Renal pelvis (tissue), 4 donors: Measurements from ENCODE around the gene GPR55. TPM values are rescaled to one million over a fixed set of nuclear protein-coding genes. Genes with fewer than 3 reads are reported as not detected.
A peak's percentile ranks its signal among the peaks of the same experiment; 100 is the strongest.

Source experiments
- DNase-seq: peaks from one replicate; pipeline ENCODE4 v3.0.0-alpha.2; 2013
- polyA plus RNA-seq, 3 donors: library from polyadenylated mRNA; unstranded; fragments of 120-200 nt; gene quantifications; one replicate each; pipeline ENCODE4 v1.2.1, GENCODE V29; 2013; ENCODE audit not compliant: insufficient read length in 3 of 3

GPR55 gene
- polyA plus RNA-seq, 3 donors, result 0.18 to 0.19 (median 0.18) TPM

DNA sequence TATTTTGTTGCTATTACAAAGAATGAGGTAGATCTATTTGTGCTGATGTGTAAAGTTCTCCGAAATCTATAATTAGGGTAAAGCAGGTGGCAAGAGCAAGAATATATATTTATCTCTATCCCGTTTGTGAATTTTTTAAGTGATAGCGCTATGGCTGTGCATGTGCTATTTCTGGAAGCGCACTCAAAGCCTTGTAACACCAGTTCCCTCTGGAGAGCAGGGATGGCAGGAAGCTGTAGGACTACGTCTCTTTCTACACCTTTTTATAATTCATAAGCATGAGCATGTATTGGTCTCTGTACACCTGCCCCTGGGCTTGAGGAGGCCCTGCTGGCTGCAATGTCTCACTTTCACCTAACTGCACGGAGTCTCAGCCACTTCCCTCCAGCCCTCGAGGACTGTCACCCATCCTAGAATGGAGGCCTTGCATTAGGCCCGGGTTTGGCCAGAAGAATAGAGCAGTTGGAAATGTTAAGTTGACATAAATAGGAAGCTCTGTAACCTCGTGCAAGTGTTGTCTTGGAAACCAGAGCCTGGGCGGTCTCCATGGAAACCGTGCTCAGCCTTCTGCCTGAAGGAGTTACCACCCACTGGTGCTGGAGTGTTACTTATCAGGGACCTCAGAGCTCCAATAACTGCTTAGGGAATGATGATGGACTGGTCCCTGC, 39.4 kb downstream of the GPR55 start:
- peak; percentile 86 for DNase-seq

DNA sequence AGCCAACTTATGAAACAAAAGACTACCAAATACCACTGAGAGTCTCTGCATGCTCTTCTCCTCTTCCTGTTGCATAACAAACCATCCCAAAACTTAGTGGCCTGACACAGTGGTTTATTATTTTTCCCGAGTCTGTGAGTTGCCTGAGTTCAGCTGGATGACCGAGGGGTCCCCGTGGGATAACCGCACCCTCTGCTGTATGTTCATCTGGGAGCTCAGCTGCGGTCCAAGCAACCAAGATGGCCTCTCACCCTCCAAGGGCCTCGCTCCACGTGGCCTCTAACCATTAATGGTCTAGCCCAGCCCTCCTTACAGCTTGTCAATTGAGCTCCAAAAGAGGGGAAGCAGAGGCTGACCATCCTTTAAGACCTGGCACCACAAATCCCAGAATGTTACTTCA, 43.2 kb downstream of the GPR55 start:
- no peak for DNase-seq

DNA sequence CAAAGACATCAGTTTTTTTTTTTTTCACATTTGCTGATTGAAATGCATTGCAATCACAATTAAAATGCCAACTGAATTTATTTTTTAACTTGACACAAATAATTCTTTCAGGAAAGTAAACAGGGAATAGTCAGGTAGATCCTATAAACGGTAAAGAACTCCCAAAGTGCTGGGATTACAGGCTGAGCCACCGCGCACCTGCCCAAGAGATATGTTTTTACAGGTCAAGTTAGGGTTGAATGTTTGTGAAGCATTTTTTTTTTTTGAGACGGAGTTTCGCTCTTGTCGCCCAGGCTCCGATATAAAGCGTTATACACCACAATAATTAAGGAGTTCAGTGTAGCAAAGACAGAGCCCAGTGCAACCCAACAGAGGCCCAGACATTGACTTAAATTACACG, 45.2 kb downstream of the GPR55 start:
- DNase-seq, result no peak

DNA sequence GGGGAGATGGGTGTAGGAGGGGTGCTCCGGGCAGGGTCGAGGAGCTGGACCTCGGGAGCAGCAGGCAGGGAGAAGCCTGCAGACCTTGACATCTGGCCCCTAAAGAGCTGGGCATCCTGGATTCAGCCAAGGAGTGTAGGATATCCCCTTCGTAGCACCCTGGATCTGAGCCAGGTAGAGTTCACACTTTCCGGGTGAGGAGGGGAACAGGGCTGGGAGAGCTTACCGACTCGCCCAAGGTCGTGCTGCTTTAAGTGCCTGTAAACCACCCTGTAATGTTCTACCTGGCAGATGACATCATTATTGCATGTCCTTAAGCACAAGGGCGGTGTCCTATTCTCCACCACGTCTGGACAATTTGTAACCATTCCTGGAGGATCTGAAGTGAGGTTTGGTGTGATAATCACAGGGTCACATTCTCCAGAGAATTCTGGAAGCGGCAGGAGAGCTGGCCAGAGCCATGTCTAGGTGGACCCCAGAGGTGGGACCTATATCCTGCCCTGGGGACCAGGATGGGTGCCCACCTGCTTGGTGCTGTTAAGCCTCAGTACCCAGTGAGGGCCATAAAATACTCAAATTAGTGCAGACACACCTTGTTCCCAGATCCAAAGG, 45.7 kb downstream of the GPR55 start:
- DNase-seq, result no peak

DNA sequence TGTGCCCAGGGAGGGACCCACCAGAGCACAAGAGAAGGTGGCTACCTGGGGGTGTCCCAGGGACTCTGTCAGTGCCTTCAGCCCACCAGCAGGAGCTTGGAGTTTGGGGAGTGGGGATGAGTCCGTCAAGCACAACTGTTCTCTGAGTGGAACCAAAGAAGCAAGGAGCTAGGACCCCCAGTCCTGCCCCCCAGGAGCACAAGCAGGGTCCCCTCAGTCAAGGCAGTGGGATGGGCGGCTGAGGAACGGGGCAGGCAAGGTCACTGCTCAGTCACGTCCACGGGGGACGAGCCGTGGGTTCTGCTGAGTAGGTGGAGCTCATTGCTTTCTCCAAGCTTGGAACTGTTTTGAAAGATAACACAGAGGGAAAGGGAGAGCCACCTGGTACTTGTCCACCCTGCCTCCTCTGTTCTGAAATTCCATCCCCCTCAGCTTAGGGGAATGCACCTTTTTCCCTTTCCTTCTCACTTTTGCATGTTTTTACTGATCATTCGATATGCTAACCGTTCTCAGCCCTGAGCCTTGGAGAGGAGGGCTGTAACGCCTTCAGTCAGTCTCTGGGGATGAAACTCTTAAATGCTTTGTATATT, 46.3 kb downstream of the GPR55 start:
- DNase-seq, result no peak

DNA sequence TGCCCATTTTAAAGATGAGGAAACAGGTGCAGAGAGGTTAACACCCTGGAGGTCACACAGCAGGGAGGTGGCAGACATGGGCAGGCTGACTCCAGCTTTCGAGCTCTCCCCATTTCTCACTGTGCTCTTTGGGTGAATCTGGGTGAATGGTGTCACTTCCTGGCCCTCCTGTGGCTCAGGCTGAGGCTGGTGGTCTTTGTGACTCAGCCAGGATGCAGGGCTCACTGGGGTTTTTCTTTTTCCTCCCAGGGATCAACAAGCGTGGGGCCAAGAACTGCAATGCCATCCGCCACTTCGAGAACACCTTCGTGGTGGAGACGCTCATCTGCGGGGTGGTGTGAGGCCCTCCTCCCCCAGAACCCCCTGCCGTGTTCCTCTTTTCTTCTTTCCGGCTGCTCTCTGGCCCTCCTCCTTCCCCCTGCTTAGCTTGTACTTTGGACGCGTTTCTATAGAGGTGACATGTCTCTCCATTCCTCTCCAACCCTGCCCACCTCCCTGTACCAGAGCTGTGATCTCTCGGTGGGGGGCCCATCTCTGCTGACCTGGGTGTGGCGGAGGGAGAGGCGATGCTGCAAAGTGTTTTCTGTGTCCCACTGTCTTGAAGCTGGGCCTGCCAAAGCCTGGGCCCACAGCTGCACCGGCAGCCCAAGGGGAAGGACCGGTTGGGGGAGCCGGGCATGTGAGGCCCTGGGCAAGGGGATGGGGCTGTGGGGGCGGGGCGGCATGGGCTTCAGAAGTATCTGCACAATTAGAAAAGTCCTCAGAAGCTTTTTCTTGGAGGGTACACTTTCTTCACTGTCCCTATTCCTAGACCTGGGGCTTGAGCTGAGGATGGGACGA, 47.1 kb downstream of the GPR55 start:
- DNase-seq, result no peak

DNA sequence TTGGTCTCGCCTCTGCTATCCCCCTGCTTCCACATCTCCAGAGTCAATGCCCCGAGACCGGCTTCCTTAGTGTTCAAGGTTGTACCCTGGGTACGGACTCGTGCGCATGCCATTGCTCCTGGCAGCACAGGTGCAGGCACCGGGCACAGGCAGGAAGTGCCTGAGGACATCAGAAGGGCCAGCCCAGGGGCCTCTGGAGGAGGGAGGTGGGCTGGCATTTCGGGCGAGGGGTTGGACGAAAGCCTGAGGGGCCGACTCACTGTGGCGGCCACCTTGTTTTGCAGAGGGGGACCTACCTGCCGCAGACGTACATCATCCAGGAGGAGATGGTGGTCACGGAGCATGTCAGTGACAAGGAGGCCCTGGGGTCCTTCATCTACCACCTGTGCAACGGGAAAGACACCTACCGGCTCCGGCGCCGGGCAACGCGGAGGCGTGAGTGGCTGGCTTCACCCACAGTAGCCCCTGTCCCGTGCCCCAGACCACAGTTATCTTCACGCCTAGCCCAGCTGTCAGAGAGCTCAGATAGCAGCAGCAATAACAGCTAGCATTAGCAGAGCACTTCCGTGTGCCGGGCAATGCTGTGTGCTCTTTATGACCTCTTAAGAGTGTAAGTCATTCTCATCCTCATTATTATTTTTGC, 47.8 kb downstream of the GPR55 start:
- no peak for DNase-seq

DNA sequence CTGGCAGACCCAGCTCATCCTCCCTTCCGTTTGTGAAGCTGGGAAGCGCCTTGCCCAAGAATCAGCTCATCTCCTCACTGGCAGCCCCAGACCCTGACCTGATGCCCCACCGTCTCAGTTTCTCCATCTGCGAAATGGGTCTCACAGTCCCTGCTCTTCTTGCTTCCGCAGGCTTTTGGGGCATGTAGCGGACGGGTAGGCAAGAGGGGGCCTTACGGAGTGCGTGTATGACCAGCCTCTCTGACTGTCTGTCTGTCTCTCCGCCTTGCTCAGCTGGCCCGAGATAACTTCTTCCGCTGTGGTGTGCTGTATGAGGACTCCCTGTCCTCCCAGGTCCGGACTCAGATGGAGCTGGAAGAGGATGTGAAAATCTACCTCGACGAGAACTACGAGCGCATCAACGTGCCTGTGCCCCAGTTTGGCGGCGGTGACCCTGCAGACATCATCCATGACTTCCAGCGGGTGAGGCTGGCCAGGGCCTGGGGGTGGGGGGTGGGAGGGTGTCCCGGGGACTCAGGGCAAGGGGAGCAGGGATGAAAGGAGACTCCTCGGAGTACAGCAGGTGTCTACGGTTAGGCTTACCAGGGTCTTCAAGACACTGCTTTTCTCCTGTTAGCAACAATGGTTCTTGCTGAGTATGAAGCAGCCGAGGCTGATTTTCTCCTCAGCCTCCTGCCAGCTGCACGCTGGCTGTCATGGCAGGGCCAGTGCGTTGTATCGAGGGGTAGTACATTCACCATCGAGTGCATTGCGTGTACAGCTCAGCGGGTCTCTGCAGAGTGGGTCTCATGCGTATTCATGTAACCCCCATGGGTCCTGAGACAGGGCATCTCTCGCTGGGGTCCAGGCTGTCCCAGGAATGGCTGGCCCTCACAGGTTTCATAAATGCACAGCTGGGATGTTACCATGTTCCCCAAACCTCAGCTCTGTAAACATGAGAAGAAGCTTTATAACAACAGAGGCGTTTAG, 49.4 kb downstream of the GPR55 start:
- DNase-seq, result no peak

DNA sequence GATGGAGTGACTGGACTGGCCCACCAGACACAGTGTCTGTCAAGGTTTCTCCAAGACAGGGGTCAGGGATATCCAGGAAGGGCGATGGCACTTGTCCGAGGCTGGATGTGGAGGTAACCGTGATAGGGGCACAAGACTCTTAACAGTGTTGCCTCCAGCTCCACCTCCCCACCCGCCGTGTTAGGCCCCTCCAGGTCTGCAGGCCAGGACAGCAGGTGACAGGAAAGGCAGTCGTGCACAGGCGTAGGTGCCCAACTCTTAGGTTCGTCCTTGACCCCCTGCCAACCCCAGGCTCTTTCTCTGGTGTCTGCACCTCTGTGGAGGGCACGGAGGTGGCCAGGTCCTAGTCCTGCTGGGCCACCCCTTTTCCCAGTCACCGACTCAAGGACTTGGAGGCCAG, 50.2 kb downstream of the GPR55 start:
- no peak for DNase-seq

DNA sequence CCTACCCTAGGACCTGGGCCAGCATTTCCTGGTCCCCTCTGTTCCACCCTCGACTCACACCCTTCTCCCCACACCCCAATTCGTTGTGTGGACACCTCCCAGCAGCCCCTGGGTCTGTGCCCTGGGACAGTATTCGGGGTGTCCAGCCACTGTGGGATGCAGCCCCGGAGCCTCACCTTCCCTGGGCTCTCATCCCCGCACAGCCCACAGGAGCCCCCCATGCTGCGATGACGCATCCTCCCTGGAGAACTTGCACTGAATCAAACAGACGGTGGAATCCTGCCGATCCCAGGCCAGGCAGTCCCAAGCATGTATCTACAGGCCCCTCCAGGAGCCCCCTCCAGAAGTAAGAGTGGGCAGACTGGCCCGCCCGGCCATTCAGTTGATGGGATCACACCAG, 50.6 kb downstream of the GPR55 start:
- DNase-seq, result no peak

DNA sequence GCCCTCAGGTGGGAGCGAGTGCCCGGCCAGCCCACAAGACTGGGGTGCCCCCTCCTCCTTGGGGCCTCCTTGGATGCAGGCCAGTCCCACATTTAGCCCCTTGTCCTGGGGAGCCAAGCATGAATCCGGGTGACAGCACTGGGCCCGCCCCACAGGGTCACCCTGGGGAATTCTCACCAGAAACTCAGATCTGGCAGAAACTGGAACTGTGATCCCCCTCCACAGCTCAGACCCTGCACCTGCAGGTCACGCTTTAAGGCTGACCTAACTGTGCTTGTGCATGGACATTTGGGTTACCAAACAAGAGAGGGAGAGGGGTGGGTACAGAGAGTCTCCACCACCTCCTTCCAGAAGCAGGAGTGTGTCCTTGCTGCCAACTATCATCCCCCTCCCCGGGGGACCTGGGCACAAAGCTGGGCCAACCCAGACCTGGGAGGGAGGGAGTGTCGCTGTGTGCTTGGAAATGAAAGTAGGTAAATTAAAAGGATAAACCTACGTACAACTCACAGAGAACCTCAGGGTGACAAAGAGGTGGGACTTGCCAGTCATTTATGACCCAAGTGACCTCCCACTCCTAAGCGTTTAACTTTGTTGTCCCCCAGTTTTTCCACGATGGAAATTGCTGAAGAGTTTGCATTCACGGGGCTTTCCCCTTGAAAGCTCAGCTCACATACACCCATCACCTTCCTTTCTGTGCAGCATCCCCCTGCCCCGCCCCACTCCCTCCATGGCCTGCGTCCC, 51.2 kb downstream of the GPR55 start:
- DNase-seq, result no peak

DNA sequence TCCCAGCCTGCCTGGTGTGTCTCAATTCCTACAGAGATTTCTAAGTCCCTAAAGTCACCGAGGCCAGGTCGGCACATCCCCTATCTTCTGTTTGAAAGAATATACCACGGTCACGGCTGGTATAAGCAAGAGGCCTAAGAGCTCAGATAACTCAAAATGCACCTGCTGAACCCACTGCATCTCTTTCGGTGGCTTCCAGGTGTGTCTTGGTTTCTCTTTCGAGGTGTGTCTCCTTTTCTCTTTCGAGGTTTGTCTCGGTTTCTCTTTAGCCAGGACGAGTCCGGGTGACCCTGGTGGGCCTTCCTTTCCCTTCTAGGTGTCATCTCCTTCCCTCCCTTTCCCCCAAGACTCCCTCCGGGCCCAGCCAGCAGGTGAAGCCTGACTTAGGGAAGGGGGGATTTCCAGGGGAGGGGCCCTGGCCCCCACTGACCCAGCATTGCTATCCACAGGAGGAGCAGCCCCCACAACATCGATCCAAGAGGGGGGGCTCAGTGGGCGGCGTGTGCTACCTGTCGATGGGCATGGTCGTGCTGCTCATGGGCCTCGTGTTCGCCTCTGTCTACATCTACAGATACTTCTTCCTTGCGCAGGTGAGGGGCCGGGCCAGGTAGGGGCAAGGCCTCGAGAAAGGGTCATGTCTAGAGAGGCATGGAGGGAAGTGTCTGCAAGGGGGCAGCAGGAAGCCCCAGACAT, 51.9 kb downstream of the GPR55 start:
- no peak for DNase-seq

DNA sequence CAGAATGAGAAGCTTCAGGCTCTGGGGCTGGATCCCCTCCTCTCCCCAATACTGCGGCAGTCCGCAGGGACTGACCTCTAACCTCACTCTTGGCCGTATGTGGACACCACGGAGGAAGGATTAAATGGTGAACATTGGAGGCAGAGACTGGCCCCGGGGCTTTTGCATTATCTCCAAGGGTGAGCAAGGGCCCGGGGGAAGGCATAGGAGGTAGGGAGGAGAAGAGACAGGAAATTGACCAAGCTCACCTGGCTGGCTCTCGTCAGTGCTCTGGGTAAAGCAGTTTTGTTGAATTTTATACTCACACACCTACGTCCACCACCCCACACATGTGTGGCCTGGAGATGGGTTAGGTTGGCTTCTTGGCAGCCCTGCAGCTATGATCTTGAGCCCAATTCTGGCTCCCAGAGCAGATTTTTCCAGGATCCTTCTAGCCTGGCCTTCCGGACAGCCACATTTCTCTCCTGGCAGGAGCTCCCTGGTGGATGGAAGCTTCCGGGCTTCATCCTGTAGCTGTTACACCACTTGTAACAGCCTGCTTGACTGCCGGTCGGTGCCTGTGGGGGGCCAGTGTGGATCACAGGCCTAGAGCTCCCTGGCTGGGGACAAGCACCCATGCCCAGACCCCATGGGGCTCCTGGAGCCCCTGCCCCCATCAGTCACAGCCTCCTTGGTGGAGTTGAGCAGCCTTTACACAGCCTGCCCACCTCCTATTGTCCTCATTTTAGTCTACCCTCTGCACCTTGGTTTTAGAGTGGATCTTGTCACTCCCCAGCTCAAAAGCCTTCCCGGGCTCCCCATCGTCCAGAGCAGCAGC, 52.7 kb downstream of the GPR55 start:
- DNase-seq, result no peak

DNA sequence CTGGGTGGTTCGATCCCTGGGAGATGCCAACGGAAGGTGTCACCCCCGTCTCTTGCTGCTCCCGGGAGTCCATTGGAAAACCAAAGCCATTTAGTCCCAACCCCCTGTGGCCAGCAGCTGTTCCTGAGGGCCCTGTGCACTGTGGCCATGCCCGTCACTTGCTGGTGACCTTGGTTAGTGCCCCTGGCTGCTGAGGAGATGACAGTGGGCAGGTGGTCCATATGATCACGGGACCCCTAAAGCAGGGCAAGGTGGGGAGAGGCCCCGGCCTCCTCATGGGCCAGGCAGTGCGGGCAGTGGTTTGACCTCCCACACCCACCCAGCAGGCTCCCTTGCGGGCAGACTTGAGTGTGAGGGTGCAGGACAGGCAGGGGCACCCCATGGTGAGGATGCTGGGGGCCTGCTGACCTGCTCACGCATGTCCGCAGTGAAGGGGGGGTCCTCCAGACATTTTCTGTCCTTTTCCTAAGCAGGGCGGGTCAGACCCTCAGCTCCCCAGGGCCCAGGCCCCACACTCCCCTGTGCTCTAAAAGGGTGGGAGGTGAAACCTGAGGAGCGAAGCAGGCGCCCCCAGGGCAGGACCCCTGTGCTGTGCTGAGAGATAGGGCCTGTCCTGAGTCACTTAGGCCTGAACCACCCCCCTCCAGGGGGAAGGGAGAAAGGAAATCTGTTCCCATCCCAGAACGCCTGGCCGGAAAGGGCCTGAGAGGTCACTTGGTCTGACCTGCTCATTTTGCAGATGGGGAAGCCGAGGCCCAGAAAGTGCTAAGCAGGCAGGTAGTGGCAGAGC, 53.5 kb downstream of the GPR55 start:
- DNase-seq, result no peak

DNA sequence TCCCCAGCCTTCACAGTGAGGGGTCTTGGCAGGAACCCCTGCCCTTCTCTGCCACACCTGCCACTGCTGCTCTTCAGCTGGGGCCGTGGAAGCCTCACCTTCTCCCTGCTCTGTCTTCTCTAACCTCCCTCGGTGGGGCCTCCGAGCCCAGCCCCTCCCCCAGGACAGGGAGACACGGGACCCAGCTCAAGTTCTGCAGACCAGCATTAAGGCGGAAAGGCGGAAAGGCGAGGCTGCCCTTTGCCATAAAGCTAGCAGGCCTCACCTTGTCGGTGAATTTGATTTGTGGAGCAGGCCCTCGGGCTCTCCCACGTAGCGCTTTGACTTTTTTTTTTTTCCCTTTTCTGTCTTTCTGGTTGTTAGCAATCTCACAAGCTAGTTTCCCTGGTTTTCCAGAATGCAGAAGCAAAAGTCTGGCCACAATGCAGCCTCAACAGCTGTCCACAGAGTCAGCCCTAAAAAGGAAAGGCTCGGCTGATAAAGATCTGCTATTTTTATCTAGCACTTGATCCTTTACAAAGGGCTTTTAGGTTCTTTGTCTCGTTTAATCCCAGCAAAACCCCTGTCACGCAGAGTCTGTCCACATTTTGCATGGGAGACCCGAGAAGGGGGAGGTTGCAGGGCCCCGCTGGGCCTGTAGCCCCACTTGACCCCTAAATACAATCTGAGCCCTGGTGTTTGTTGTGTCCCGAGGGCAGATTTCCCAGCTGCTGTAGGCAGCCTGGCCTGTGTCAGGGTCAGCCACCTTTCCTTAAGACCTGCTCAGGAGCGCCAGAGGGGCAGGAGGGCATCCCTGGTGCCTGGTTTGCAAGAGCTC, 54.3 kb downstream of the GPR55 start:
- no peak for DNase-seq

DNA sequence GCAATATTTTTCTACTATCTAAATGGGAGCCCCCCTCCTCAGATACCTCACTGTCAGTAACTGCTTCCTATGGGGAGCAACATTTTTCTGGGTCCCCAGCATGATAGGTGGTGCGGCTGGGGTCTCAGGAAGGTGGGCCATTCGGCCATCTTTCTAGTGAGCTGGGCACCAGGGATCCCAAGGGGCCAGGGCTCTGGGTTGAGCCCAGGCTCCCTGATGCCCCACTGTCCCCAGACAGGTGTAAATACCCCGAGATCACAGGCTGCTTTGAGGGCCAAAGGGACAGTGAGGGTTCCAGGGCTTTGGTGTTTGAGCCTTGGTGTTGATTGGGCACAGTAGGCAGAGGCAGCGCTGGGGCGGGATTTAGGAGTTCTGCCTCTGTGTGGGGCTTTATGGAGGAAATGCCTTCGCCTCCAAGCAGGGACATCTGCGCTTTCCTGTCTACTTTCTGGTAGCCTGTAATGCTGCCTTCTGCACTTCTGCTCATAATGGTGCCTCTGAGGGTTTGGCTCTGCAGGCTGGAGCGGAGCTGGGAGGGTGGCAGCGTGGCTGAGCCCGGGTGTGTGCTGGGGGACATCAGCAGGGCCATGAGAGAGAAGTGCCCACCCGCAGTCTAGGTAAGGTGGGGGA, 55.0 kb downstream of the GPR55 start:
- no peak for DNase-seq
